Kidney glomerular epithelial cell (primary cell): ENCODE measurements around the gene MTMR1.
A peak's percentile ranks its signal among the peaks of the same experiment; 100 is the strongest.

Source experiments
- DNase-seq: peaks from one replicate; lab custom pipeline; 2025; lab: John Stamatoyannopoulos, UW

The MTMR1 gene

GRCh38 chrX:150762258-150763165 lies 69.3 kb downstream of the MTMR1 start:
- DNase-seq = no peak

GRCh38 chrX:150763303-150763797 lies 70.2 kb downstream of the MTMR1 start:
- no peak for DNase-seq

GRCh38 chrX:150763810-150764209 lies 70.6 kb downstream of the MTMR1 start:
- DNase-seq = no peak

- no peak for DNase-seq
These were observed 72.0 kb downstream of the MTMR1 start for GRCh38 chrX:150765237-150765636.

GRCh38 chrX:150765782-150766350 lies 72.7 kb downstream of the MTMR1 start:
- no peak for DNase-seq

GRCh38 chrX:150766351-150767044 lies 73.3 kb downstream of the MTMR1 start:
- DNase-seq = no peak

GRCh38 chrX:150767045-150767395 lies 73.8 kb downstream of the MTMR1 start:
- DNase-seq = no peak

GRCh38 chrX:150767475-150768131 lies 74.4 kb downstream of the MTMR1 start:
- no peak for DNase-seq

GRCh38 chrX:150768132-150768485 lies 74.9 kb downstream of the MTMR1 start:
- no peak for DNase-seq

- DNase-seq = no peak
These were observed 75.5 kb downstream of the MTMR1 start for GRCh38 chrX:150768580-150769190.

GRCh38 chrX:150769408-150769807 lies 76.2 kb downstream of the MTMR1 start:
- no peak for DNase-seq

- no peak for DNase-seq
These were observed 77.4 kb downstream of the MTMR1 start for GRCh38 chrX:150770623-150771022.

- no peak for DNase-seq
These were observed 77.9 kb downstream of the MTMR1 start for GRCh38 chrX:150771116-150771515.

- DNase-seq = peak; percentile 23
These were observed 79.2 kb downstream of the MTMR1 start for GRCh38 chrX:150772150-150772970.

- DNase-seq = no peak
These were observed 79.9 kb downstream of the MTMR1 start for GRCh38 chrX:150773117-150773516.

GRCh38 chrX:150773634-150774033 lies 80.4 kb downstream of the MTMR1 start:
- no peak for DNase-seq

GRCh38 chrX:150774798-150775568 lies 81.8 kb downstream of the MTMR1 start:
- no peak for DNase-seq

- no peak for DNase-seq
These were observed 82.6 kb downstream of the MTMR1 start for GRCh38 chrX:150775569-150776350.

GRCh38 chrX:150777328-150777992 lies 84.3 kb downstream of the MTMR1 start:
- DNase-seq = no peak
